GM12801 (cell line): ENCODE measurements around the gene ACTBL2.

Experiments
- TF ChIP-seq, protein P1 (sequence below): IDR thresholded peaks from one replicate; pipeline ENCODE4 v1.5.1; 2011; ENCODE audit warnings: control low read depth; ENCODE audit not compliant: insufficient read length; ENCODE audit errors: extremely low read depth

ACTBL2 gene

DNA sequence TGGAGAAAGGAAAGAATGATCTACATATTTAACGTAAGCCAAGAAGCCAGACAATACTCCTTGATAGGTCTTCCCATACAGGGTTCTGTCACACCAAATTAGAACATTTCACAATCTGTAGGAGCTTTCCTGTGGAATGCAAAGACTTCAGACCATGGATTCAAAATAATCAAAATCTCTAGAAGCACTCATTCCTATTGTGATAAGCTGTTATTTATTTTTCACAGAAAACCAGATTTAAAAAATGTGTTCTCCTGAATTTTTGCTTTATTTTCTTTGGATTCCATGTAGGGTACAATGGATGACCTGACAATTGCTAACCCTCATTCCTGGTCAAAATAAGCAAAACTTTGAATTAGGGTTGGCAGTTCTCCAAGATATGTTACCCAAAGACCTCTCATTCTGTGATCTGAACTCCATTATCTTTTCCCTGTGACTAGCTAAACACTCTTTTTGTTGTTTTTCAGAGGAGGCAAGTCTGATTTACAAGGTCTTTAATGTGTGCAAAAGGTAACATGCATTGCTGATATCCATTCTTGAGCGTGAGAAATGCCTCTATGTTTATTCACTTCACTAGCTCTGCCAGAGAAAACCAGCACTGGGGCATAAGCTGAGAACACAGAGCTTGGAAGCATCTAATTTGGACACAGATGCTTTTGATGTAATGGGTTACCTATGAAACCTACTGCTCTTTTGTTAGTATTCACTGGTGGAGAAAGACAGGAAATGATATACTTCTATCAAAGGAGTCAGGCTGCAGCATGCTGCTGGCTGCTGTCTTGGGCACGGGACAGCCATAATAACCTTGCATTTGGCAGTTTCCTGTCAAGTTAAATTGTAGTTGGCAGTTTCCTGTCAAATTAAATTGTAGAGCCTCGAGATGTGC is 31.4 kb downstream of the ACTBL2 start:
- TF ChIP-seq, protein P1, sequence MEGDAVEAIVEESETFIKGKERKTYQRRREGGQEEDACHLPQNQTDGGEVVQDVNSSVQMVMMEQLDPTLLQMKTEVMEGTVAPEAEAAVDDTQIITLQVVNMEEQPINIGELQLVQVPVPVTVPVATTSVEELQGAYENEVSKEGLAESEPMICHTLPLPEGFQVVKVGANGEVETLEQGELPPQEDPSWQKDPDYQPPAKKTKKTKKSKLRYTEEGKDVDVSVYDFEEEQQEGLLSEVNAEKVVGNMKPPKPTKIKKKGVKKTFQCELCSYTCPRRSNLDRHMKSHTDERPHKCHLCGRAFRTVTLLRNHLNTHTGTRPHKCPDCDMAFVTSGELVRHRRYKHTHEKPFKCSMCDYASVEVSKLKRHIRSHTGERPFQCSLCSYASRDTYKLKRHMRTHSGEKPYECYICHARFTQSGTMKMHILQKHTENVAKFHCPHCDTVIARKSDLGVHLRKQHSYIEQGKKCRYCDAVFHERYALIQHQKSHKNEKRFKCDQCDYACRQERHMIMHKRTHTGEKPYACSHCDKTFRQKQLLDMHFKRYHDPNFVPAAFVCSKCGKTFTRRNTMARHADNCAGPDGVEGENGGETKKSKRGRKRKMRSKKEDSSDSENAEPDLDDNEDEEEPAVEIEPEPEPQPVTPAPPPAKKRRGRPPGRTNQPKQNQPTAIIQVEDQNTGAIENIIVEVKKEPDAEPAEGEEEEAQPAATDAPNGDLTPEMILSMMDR, result no peak

DNA sequence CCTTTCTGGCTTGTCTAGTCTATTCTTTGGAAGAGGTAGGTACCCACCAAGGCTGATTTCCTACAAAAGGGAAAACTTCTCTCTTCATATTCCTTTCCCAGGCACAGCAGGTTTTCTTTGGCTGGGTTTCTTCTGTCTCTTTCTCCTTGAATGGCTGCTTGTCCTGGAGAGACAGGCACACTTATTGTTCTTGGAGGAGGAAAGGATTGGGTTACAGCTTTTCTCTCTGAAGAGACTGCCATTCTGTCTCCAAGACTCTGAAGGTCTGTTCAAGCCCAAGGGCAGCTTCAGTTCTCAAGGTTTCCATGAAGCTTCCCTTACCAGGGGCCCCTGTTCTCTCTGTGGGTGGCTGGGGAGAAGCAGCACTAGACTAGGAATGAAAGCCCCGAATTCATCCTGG is 33.9 kb downstream of the ACTBL2 start:
- TF ChIP-seq, protein P1, result no peak

DNA sequence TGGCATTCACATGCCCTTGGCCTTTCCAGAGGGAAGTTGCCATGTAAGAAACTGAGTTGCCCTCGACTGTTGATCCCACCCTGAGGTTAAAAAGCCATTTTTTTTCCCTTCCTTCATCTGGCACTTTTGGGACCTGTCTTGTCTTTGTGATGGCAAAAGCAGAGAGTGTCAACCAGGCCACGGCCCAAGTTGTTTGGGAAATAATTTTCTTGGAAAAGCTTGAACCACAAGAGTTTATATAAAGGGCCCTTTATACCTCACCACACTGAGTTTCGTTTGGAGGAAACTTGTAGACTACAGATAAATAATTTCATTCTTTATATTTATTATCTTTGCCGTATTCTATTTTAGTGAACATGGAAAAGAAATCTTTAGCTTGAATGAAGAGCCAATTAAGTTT is 34.3 kb downstream of the ACTBL2 start:
- TF ChIP-seq, protein P1, result no peak

DNA sequence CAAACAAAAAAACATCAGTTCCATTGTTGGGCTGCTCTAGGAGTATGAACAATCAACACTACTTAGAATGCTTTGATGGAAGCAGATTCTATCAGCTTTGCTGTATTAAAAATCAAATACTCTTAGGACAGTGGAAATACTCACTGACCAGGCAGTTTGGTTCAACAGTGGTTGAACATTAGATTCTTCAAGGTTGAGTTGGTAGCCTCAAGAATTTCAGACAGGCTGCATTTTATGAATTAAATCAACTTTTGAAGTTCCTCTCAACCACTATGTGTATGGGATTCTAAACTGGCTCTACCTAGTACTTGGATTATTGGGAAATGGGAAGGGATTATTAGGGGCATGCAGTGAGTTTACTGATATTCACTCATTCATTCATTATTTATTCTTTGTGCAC is 35.0 kb downstream of the ACTBL2 start:
- TF ChIP-seq, protein P1, result no peak

DNA sequence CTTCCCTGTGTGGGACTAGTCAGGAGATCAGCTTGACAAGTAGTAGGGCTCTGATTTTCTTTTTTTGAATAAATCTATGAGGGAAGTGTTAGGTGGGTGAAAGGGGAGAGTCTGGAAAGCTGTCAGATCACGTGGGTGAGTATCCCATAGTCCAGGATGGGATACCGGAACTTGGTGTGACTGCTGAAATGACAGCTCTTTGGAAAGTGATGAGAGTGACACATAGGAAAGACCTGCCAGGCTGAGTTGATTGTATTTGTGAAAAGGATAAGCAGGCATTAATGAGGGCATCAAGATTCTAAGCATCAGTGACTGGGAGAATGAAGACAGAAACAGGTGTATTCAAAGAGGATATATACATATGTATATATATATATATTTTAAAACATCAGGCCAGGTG is 35.6 kb downstream of the ACTBL2 start:
- TF ChIP-seq, protein P1, result no peak

DNA sequence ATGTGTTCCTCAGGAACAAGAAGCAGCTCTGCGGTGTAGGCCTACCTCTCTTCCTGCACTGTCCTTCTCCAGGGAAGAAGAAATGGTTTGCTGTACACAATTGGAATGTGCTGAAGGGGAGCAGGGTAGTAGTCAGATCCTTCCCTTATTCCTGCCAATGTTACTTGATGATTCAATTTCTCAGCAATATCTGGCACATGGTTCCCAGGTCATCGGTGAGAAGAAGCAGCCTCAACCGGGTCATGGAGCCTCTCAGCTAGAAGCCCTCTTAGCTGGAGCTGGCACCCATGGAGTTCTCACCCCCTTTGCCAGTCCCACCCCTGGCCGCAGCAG is 36.9 kb downstream of the ACTBL2 start:
- TF ChIP-seq, protein P1, result no peak

DNA sequence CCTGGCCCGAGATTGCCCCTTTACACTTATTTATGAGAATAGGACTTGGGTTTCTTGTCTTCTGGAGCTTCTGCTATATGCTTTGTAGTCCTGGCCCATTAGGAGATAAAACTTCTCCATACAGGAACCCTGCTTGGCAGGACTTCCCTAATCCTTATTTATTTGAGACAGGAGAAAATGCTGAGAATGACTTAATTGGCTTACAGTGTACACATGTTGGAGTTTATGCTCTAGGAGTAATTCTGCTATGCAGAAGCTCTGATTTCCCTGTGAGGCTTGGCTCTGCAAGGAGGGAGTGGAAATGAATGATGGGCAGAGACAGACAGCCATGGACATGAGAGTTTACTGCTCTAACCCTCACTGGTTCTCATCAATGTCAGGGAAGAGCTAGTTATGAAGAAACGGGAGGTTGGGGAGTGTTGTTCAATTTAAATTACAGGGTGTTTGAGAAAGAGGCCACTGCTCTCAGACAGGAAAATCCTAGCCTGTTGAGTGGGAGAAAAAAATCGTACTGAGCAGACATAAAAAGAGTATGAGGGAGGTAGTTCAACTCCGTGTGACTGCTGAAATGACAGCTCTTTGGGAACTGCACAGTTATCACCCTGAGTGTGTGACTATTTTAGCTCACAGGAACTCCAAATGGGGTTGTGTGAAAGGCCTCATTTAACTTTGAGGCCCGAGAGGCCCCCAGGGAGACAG is 37.5 kb downstream of the ACTBL2 start:
- TF ChIP-seq, protein P1, result no peak
